CMK (cell line): ENCODE results near the gene ABO.
A peak's percentile ranks its signal among the peaks of the same experiment; 100 is the strongest.
"Not testable (repeated sequence)": the region's sequence is repeated elsewhere in the genome, so short reads cannot be mapped to it uniquely, and the experiment has no call there.

Experiments used
- DNase-seq: peaks from one replicate; pipeline ENCODE4 v3.0.0-alpha.2; 2010; ENCODE audit warnings: low read depth

Gene ABO

GRCh38 chr9:133263557-133263956, 11.4 kb downstream of the ABO start:
- DNase-seq = no peak

GRCh38 chr9:133262226-133262625, 12.8 kb downstream of the ABO start:
- DNase-seq = no peak

DNA sequence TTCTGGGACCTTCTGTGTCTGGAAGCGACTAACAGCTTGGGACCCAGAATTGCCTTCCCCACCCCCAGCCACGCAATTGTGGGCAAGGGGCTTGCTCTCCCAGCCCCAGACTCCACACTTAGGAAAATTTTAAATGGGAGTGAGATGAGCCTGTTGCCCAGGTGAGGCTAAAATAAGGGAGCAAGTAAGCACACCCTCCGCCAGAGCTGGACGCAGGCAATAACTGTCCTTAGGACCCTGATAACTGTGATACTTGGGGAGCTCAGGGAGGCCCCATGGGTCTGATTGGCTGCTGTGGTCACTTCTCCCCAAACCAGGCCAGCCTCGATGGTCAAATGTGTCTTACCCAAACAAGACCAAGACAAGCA, 13.3 kb downstream of the ABO start:
- DNase-seq = no peak

DNA sequence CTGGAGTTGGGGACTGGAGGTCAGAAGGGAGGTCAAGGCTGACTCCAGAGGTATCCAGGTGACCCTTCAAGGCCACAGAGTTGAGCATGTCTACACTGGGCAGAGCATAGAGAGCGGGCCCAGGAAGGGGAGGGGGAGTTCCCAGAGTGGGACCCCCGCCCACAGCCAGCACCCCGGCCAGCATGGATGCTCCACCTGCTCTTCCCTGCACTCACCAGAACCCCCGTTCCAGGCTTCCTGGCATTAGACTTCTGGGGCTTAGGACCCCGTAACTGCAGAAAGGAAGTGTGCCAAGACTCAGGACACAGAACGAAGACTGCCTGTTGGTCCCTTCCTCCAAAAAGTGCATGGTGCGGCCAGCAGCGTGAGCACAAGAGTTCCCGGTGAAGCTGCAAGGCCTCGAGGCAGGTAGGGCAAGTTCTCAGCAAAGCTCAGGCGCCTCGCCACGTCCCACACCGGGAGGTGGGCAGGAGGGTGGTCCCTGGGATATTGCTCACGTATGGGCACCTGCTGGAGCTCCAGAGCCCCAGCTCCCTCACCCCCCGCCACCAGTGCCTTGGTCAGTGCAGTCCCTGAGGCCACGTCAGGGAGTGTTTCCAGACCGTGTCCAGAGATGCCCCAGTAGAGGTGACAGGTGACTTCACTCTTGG, 13.8 kb downstream of the ABO start:
- no peak for DNase-seq

- DNase-seq = no peak
Measured at GRCh38 chr9:133260334-133261102, 14.5 kb downstream of the ABO start.

DNA sequence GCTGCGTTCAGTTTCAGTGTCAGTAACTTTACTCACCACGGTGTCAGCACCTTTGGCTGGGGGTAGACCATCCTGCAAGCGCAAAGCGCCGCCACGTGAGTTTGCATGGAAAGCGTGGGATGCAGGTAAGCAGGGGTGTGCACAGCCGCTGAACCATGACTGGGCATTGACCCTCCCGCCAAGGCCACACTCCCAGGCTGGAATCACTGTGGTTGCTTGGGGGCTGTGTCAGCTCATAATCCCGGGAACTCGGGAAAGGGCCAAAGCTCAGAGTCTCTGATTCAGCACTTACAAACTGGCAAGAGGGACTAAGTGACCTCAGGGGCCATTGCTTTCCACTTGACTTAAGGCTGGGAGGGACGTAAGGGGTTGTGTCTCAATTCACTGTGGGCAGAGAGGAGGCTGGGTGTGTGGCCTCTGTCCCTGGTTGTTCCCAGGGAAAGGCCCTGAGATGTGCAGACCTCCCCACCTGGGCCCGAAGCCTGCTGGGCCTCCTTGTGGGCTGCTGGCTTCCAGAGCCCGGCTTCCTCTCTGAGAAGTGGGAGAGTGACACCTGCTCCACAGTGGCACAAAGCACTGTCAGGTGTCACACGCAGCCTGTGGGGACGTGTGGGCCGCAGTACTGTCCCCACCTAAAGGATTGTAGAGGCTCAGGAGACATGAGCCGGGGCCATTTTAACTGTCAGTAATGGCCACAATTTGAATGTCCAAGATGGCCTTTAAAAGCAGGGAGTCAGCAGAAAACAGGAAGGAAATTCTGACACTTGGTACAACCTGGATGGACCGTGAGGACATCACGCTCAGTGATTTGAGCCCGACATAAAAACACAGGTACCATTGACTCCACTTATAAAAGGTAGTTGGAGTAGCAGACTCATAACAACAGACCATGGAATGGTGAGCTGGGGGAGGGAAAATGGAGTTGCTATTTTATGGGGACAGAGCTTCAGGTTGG, 16.7 kb downstream of the ABO start:
- DNase-seq = no peak

DNA sequence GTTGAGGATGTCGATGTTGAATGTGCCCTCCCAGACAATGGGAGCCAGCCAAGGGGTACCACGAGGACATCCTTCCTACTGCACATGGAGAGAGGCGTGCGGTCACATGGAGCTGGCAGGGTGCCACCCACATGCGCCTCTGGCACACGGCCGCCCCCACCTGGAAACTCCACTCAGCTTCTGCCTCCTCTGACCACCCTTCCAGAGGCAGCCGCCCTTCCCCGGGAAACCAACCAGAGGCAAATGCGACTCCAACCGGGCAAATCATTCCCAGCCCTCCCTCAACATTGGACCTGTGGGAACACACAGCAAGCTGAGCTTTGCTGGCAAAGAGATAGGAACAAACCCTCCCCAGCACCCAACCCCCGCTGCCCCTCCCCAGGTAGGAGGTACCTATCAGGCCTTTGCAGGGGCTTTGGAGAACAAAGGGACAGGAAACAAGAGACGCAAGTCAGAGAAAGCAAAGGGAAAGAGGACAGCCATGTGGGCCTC, 17.5 kb downstream of the ABO start:
- DNase-seq = no peak

- DNase-seq = peak; percentile 68
Measured at GRCh38 chr9:133256686-133257091, 18.3 kb downstream of the ABO start.

DNA sequence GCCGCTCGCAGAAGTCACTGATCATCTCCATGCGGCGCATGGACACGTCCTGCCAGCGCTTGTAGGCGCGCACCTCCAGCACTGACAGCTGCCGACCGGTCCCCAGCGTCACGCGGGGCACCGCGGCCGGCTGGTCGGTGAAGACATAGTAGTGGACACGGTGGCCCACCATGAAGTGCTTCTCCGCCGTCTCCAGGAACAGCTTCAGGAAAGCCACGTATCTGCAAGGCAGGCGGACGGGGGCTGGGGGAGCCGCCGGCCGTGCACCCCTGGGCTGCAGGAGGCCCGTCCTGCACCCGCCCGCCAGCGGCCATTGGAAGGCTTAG, 18.9 kb downstream of the ABO start:
- no peak for DNase-seq

DNA sequence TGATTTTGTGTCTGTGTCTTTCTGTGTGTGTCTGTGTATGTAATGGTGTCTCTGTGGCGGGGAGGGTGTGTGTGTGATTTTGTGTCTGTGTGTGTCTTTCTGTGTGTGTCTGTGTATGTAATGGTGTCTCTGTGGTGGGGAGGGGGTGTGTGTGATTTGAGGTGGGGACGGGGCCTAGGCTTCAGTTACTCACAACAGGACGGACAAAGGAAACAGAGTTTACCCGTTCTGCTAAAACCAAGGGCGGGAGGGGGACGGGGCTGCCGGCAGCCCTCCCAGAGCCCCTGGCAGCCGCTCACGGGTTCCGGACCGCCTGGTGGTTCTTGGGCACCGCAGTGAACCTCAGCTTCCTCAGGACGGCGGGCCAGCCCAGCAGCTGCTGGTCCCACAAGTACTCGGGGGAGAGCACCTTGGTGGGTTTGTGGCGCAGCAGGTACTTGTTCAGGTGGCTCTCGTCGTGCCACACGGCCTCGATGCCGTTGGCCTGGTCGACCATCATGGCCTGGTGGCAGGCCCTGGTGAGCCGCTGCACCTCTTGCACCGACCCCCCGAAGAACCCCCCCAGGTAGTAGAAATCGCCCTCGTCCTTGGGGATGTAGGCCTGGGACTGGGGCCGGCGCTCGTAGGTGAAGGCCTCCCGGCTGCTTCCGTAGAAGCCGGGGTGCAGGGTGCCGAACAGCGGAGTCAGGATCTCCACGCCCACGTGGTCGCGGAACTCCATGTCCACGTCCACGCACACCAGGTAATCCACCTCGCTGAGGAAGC, 19.4 kb downstream of the ABO start:
- no peak for DNase-seq

DNA sequence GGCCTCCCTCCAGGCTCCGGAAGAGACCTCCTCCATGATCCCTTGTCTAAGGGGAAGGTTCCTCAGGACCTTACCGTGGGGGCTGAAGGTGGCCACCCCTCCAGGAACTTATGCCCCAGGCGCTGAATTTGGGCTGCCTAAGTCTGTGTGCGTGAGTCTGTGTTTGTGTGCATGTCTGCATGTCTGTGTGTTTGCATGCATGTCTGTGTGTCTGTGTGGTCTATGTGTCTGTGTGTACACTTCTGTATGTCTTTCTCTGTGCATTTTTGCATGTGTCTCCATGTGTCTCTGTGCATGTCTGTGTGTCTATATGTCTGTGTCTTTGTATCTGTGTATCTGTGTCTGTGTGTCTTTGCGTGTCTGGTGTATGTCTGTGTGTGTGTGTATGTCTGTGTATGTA, 20.5 kb downstream of the ABO start:
- no peak for DNase-seq

DNA sequence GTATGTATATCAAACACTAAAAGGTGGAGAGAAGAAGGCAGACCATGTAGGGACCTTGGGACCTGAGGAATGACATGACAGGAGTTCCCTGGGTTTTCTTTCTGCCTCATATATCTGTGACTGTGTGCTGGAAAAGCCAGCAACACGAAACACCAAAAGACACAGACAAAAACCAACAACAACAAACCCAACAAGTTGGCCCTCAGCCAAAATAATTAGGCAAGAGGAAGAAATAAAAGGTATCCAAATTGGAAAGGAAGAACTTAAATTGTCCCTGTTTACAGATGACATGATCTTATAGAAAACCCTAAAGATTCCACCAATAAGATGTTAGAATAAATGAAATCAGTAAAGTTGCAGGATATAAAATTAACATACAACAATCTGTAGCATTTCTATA, 21.7 kb downstream of the ABO start:
- DNase-seq = no peak

DNA sequence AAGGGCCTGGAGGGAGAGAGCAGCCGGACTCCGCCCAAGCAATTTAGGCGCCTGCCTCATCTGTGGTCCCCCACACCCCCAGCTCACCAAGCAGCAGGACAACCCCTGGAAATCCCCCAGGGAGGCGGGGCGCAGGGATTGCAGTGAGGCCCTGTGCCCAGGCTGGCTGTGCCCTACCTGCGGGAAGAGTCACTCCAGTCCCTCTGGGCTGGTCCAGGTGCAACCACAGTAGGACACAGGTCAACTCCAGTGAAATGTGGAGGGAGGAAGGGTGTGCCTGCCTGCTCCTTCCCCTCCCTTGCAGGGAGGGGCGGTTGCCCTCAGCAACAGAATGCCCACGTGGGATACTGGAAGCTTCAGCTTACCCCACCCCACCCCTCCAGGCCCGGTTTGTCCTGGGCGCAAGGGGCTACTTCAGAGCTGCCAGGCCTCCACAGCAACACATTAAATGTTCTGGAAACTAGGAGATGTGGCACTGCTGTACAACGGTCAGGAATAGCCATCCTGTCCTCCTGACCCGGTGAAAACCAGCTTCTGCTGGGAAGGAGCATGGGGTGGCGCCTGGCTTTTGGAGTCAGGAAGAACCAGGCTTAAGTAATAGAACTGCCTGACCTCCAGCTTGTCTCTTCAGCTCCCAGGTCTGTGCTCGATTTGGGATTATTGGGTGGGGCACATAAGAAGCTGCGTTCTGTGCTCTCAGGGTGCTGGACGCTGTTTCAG, 22.5 kb downstream of the ABO start:
- DNase-seq = no peak

DNA sequence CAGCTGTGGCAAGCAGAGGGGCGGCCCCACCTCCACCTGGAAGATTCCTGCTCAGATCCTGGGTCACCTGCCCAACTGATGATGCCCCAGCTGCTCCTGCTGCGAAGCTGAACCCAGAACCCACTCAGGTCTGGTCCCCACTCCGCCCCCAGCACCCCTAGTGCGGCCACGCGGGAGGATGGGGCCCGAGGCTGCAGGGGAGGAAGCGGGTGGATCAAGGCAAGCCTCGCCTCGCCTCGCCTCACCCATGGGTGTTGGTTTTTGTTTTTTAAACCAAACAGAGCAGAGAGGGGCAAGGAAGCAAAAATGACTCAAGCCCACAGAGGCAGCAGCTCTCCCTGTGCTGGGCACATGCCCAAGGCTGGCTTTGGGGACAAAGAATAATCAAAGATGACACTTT, 23.2 kb downstream of the ABO start:
- DNase-seq = no peak

- not testable (repeated sequence) for DNase-seq
Measured at GRCh38 chr9:133251221-133251620, 23.8 kb downstream of the ABO start.

- DNase-seq = no peak
Measured at GRCh38 chr9:133250741-133251170, 24.2 kb downstream of the ABO start.

DNA sequence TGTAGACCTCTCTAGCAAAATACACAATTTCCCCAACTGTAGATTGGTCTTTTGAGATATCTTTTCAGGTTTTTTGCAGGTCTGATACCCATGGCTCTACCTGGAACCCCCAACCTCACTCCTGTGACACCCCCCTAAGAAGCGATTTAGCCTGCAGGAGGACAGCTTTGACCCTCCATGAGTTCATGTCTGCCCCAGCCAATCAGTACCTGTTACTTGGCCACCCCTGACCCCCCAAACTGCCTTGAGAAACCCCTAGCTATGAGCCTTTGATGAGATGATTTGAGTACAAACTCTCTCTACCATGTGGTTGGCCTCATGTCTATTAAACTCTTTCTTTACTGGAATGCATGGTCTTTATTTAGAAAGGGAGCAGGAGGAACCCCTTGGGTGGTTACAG, 25.7 kb downstream of the ABO start:
- no peak for DNase-seq

GRCh38 chr9:133248726-133249295, 26.2 kb downstream of the ABO start:
- DNase-seq = no peak

DNA sequence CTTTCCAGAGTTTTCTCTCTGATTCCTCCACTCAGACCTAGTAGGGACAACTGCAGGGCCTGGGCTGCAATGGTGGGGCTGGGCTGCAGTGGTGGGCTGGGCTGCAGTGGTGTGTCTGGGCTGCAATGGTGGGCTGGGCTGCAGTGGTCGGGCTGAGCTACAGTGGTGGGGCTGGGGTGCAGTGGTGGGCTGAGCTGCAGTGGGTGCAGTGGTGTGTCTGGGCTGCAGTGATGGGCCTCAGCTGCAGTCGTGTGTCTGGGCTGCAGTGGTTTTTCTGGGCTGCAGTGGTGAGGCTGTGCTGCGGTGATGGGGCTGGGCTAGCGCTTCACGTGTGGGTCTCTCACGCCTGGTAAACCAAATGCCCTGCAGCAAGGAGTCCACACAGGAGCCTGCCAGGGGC, 27.4 kb downstream of the ABO start:
- DNase-seq = no peak

GRCh38 chr9:133246991-133247390, 28.0 kb downstream of the ABO start:
- no peak for DNase-seq

- no peak for DNase-seq
Measured at GRCh38 chr9:133246562-133246961, 28.4 kb downstream of the ABO start.
